NCI-H526 (cell line): ENCODE results near the gene XXYLT1.

Experiments
- DNase-seq, 2 experiments: peaks; one replicate each; lab custom pipeline; 2025; lab: John Stamatoyannopoulos, UW

The XXYLT1 gene

DNA sequence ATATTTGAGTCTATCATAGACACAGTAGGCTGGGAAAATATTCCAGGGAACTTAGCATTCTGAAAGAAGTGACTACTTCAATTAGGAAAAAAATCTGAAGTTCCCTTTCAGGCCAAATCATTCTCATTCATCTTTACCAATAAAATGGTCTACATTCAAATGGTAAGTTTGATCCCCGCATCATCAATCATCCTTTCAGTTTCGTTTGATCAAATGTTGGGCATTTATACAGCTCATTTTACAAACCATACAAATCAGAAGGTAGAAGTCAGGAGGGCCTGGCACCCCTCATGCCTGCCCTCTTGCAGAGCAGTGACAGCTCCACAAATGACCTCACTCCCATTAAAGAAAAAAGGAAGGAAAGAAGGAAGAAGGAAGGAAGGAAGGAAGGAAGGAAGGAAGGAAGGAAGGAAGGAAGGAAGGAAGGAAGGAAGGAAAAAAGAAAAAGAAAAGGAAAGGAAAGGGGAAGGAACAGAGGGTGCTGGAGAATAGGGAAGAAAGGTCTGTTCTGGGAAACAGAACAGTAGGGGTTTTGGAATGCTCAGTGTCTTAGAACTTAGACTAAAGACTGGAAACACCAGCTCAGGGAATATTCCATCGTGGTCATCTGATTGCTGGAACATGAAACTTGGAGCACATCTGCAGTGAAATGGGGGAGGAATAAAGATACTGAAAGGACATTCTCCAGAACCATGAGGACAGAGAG is 86.1 kb downstream of the XXYLT1 start:
- no peak for DNase-seq

DNA sequence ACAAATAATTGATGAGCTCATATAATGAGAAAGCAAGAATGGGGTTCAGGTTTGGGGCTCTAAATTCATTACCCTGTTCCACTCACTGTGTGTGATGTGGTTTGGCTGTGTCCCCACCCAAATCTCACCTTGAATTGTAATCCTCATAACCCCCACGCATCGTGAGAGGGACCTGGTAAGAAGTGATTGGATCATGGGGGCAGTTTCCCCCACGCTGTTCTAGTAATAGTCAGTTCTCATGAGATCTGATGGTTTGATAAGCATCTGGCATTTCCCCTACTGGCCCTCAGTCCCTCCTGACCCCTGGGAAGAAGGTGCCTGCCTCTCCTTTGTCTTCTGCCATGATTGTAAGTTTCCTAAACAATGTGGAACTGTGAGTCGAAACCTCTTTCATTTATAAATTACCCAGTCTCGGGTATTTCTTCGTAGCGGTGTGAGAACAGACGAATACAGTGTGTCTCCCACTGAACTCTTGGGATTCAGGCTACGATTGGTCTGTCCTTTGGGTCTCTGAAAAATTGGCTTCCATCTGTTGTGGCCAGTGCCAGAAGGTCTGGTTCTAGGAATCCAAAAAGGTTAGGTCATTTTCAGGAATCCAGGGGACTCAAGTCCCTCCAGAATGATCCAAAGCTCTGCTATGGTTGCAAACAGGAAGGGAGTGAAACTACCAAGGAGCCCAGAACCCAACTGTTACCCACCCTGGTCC is 87.7 kb downstream of the XXYLT1 start:
- no peak for DNase-seq

DNA sequence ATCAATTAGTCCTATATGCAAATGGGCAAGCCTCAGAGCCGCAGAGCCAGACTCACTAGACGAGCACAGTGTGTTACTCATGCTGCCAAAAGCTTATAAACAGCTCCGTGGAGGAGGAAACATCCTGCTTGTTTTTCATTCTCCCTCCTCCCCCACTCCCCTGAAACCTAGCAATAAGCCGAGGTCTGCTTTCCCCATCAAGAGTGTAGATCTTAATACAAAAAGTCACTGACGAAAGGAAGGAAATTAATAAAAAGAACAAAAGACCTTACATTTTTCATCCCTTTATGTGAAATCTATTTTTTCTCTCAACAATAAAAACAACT is 88.5 kb downstream of the XXYLT1 start:
- peak; percentile 60 for DNase-seq

DNA sequence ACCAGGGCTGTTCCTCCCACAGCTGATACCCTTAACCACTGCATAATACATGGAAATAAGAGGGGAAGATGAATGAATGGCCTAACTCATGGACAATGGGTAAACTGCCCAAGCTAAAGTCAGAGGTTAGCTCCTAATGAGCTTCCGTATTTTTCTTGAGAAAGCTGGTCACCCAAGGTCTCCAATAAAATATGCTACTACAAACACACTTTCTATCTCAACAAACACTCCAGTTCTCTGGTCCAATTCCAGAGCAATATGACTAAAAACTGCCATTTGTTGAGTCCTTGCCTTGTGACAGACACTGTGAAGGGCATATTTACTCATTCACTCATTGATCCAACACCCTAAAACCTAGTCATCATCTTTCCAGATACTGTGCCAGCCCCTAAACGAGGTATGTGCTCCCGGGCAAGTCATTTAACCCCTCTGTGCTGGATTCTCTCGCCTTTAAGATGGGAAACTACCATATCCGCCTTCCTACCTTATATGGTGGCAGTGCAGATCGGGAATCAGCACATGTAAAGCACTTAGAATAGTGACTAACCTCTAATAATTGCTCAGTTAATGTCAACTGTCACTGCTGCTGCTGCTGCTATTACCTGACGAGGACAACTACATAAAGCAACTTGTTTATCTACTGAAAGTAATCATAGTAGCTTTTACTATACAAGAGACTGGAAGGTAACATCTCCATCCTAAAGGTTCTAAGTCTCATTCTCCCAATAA is 89.1 kb downstream of the XXYLT1 start:
- no peak for DNase-seq

DNA sequence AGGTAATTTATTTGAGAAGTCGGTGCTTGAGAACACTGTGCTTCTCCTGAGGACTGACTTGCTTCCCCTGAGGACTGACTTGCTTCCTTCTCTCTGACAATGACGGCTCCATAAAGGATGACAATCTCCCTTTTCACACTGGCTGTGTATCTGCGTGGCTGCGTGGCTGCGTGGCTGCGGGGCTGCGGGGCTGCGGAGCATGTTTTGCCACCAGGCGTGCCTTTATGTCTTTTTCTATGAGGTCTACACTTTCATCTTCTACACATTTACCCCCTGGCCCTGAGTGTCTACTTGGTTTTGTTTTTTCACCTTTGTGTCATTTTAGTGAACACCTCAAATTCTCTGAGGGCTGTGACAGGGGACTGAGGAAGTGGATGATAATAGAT is 89.9 kb downstream of the XXYLT1 start:
- DNase-seq, result no peak

DNA sequence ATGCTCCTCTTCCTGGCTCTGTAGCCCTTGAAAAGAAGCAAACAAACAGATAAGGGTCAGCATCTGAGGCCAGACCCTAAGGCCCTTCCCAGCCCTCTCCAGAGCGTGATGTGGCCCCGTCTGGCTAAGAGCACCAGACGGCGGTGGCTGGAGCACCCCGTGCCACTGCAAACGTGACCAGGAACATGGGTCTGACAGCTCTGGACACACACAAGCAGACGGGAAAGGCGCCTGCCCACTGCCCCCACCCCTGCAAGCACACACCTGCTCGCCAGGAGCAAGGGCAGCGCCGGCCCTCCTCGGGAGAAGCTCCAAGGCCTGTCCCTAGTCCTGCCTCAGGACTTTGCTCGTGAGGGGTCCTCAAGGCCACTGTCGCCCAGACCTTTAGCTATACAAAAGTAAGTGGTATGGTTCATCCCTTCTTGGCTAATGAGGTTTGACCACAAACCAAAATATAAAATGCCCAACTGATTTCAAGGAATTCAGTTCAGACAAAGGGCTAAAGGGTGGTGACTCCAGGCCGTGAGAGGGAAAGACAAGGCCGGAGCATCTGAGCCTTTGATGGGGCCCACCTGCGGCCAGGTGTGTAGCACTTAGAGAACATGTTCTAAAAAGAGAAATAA is 90.4 kb downstream of the XXYLT1 start:
- no peak for DNase-seq

DNA sequence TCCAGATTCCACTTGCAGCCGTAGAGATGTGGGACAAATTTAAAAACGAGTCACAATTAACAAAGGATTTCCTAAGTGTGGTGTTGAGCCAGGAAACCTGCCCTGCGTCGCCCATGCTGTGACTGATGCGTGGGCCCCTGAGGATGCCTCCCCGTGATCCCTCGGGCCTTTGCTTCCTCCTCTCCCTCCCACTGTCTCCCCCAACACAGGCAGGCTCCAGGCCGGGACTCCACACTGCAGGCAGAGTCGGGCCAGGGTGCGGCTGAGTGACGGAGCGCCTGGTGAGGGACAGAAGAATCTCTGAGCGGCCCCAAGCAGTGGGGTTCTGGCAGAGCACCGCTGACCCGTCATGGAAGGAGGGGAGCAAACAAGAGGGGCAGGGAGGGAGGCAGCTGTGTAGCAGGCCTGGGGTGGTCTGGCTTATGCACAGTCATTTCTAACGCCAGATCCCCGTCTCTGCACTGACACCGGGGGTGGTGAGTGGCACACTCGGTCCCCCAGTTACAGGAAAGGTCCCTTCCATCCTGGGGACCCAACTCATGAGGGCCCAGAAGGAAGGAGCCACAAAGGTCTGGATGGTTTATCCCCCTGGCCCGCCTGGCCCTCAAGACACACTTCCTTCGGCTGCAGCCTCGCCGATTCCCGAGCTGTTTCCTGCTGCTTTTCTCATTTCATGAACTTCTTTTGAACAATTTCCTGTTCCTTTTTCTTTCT is 91.0 kb downstream of the XXYLT1 start:
- DNase-seq, result no peak

DNA sequence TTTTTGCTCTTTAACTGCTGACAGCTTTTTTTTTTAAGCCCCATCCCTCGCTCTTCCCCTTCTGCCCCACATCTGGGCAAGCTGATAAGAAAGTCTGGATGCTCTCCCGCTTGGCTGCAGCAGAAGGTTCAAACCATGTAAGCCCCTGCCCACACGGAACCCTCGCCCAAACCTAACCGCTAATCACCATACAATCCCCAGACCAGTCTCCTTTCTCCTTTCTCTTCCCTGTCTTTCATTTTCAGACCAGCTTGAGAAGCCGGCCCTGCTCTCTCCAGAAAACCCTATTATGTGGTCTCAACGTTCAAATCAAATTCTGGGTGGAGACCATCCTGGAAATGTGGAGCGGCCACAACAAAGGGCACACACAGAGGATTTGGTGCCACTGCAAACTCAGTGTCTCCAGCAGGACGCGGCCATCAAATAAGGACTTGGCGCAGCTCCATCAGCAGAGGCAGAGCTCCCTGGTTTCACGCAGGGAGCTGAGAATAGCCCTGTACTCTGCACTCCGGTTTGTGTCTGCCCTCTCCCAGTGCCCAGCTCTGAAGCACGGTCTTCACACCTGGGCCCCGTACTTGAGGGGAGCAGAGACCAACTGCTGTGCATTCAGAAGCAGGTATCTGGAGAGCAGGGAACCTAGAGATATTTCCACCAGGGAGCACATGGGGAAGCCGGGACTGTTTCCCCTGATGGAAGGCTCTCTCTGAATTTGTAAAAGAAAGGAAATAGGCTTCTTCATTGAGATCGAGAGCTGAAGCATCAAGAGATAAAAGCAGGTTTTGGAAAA is 92.6 kb downstream of the XXYLT1 start:
- DNase-seq, result no peak

DNA sequence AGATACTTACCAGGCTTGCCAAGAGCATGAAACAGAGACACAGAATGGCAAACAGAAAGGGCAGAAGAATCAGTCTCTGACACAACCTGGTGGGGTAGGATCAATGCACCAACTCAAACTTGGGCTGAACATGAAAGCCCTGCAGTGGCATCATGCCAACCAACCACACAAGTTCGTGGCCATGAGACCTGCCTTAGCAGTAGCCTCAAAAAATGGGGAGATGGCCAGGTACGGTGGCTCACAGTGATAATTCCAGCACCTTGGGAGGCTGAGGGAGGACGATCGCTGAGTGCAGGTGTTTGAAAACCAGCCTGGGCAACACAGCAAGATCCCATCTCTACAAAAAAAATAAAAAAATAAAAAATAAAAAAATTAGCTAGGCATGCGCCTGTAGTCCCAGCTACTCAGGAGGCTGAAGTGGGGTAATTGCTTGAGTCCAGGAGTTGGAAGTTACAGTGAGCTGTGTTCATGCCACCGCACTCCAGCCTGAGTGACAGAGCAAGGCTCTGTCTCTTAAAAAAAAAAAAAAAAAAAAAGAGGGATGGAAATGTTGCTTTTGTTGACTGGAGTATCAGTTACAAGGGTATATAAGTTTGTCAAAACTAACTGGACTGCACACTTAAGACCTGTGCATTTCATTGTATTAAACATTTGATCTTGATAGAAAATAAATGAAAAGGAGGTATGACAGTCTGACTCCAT is 93.4 kb downstream of the XXYLT1 start:
- DNase-seq, result no peak

DNA sequence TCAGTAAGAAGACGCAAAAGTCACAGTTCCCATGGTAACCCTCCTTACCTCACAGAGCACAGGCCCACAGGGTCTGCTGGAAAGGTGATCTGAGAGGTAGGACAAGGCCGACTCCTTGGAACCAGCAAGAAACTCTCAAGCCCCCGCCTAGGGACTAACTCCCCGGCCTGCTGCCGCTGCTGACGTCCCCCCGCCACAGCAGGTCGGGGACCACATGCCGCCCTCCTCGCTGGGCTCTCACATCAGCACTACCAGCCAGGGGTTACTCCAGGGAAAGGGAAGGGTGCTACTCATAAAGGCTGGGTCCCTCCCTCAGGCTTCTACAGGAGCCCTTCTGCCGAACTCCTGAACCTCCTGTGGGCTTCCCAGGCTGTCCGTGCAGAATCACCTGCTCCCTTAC is 94.2 kb downstream of the XXYLT1 start:
- no peak for DNase-seq

DNA sequence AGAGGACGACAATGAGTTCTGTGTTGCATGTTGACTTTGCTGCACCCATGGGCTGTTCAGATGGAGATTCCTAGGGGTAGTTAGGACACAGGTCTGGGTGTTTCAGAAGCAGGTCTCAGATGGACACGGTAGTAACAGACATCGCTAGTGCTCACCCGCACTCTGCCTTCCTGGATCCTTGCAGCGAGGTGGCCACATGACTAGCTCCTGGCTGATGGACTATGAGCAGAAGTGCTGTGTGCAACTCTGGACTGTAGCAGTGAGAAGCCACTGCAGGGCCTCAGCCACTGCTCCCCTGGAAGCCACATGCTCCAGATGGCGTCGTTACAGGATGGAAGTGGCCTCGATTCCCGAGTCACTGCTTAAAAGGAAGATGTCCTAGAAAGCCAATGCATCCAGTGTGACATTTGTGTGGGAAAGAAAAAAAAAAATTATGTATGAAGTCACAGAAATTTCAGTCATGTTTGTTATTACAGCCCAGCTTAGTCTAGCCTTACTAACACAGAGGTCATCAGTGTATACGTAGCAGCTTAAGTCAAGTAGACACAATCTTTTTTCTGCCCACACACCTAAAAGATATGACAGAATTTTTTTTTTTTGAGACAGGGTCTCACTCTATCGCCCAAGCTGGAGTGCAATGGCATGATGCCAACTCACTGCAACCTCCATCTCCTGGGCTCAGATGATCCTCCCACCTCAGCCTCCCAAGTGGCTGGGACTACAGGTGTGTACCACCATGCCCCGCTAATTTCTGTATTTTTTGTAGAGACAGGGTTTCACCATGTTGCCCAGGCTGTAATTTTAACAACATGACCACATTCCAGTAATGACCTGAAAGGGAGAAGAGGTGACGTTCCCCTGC is 95.3 kb downstream of the XXYLT1 start:
- DNase-seq, result no peak

DNA sequence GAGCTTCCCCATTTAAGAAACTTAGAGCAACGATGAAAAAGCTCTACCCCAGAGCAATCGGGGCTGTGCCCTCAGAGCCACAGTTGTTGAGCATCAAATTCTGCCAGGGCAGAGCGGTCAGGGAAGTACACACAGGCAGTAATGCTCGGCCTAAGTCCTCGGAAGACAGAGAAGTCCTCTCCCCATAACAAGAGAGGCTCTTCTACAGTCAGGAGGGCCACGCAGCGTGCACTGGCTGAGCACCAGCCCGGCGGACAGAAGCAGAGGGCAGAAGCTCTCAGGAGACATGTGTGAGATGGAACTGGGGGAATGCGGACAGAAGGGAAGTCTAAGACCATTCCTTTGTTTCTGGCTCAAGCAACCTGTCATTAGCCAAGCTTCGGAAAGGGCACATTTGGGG is 95.9 kb downstream of the XXYLT1 start:
- no peak for DNase-seq

DNA sequence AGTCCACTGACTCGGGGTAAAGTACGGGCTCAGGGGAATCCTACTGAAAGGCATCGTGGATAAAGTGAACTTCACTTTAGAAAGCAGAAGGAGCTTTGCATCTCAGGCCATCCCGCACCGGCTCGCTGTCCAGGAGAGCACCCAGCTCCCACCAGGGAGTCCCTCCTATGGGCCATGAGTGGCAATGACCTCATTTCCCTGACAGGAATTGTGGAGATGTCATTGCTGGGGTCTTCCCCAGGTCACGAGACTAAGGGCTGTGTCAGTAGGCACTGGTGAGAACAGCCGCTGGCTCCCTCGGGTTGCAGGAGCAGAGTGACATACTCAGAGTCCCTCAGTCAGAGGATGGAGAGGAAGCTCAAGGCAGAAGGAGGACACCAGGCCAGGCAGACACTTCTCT is 97.3 kb downstream of the XXYLT1 start:
- DNase-seq, result no peak

DNA sequence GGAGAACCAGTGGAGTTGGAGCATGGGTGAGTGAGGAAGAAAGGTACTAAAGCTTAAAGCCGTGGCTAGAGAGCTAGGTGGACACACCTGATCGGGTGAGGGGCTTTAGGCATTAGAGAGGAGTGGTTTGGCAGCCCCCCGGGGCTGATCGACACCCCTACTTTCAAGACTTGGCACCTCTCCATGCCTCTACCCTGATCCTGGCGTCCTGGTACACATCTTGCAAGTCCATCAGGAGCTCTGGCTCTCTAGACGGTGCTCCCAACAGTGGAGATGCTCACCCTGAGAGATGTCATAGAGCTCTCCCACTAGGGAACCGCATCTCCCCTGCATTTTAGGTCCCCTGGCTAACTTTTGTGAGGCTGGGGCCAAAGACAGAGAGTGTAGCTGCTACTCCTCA is 98.1 kb downstream of the XXYLT1 start:
- no peak for DNase-seq

DNA sequence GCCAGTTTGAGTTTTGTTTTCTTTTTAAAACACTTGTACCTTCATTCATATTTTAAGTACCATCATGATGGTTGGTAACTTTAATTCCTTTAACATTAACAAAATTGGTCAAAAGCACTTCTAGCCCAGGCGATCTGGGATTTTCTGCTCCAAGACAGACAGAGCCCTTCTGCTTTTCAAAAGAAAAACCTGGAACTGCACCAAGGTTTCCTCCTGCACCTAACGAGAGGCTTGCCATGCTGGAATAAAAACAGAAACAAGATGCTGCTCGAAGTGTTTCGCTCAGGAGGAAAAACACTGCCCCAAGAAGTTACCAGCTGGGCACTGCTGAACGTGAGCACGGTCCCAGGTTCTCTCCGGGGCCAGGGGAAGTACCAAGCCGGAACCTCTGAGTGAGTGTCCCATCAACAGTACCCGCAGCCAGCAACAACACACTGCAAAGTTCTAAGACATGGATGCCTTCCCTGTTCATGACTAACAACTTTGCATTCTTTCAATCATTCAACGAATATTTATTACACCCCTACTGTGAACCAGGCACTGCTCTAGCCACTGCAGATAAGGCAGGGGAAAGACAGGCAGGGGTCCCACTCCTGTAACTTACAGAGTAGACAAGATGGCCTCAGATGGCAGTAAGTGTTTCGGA is 98.8 kb downstream of the XXYLT1 start:
- no peak for DNase-seq

DNA sequence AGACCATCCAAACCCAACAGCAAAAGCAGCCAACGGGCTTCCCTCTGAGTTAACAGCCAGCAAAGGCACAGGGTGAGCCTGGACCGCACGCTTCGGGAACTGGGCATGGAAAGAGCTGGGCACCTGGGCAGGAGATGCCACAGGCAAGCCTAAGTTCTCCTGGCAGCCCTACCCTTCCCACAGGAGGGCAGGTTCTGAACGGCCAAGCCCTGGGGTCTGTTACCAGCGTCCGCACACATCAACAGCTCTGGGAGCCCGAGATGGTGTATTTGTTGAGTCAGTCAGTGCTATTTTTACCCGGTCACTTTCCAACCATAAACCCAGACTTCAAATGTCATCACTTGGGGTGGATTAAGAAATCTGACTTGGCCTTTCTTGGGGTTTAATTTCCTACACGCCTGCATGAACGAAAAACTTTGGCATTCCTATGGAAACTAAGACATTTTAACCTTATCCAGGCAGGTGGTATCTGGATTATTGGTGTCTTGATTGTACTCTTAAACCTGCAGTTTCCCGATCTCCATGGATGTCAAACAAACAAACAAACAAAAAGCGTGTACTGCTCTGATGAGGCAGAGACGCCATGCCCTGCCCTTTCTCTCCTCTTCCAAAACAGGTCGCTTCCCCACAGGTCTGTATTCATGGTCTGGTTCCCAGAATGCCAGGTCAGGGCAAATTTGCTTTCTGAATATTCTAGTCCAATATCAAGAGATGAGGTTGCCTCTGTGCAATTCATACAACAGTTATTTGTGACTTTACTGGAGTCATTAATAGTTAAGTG is 99.7 kb downstream of the XXYLT1 start:
- DNase-seq, result no peak

DNA sequence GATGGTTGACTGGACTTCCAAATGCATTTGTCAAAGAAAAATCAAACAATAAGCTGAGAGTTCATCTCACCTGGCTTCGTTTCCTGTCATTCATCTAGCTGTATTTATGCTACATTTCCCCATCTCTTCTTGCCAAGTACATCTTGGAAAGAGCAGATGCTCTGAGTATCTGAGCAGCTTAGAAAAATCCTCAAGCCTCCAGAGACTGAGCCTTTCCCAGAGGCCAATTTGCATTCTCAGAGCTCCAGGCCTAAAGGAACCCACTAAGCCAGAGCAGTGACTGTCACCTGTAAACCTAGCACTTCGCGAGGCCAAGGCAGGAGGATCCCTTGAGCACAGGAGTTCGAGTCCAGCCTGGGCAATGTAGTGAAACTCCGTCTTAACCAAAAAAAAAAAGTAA is 100.5 kb downstream of the XXYLT1 start:
- DNase-seq, result no peak

DNA sequence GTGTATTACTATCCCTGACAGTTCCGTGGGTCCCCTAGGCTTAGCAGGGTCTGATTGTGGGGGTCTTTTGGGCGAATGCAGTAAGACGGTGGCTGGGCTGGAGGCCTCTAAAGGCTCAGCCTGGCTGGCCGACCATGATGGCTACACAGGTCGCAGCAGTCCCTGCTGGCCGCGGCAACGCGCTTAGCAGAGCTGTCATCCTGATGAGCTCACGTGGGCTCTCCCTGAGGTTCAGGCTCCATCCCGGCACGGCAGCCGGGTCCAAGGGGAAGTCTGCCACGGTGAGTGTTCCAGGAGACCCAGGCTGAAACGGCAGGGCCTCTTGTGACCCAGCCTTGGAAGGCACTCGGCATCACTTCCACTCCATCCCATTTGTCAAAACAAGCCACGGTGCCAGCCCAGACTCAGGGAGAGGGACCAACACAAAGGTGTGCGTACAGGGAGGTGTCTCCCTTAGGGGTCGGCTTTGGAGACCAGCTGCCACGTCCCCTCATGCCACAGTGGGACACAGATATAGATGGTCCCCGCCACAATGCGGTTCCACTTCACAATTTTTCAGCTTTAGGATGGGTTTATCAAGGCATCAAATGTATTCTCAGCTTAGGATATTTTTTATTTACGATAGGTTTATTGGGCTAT is 101.8 kb downstream of the XXYLT1 start:
- no peak for DNase-seq
